KMS-11 (cell line): ENCODE measurements around the gene AQP11.

Experiments
- H2AFZ ChIP-seq: fragments of 200-600 bp; sonication (generic); 2 replicates; pipeline ENCODE4 v1.6.1; 2016; ENCODE audit warnings: antibody characterized with exemption, mixed run types, low read depth
- H3K27ac ChIP-seq: fragments of 200-600 bp; sonication (generic); 2 replicates; pipeline ENCODE4 v1.6.1; 2016; ENCODE audit warnings: mild to moderate bottlenecking, mixed run types
- H3K27me3 ChIP-seq: fragments of 200-600 bp; sonication (generic); 2 replicates; pipeline ENCODE4 v1.6.1; 2017; ENCODE audit warnings: mild to moderate bottlenecking, low read depth, mixed run types, moderate library complexity; ENCODE audit not compliant: insufficient read depth
- H3K36me3 ChIP-seq: fragments of 200-600 bp; sonication (generic); 2 replicates; pipeline ENCODE4 v1.6.1; 2017; ENCODE audit warnings: mild to moderate bottlenecking, mixed run types; ENCODE audit not compliant: insufficient read depth
- H3K4me1 ChIP-seq: fragments of 200-600 bp; sonication (generic); 2 replicates; pipeline ENCODE4 v1.6.1; 2016; ENCODE audit warnings: mild to moderate bottlenecking, low read depth, mixed run types; ENCODE audit not compliant: poor library complexity, severe bottlenecking
- H3K4me2 ChIP-seq: fragments of 200-600 bp; sonication (generic); 2 replicates; pipeline ENCODE4 v1.7.0; 2016; ENCODE audit warnings: mild to moderate bottlenecking, mixed run types
- H3K4me3 ChIP-seq: fragments of 200-600 bp; sonication (generic); IDR thresholded peaks from 2 replicates; pipeline ENCODE4 v1.6.1; 2017; ENCODE audit warnings: low read depth, low read length, mixed read lengths; ENCODE audit not compliant: insufficient read depth
- H3K79me2 ChIP-seq: fragments of 200-600 bp; sonication (generic); 2 replicates; pipeline ENCODE4 v1.6.1; 2016; ENCODE audit warnings: low read depth, mixed run types; ENCODE audit not compliant: insufficient read depth
- H3K9ac ChIP-seq: fragments of 200-600 bp; sonication (generic); 2 replicates; pipeline ENCODE4 v1.6.1; 2016; ENCODE audit warnings: mild to moderate bottlenecking, mixed run types
- H4K20me1 ChIP-seq: fragments of 200-600 bp; sonication (generic); 2 replicates; pipeline ENCODE4 v1.6.1; 2016; ENCODE audit warnings: mild to moderate bottlenecking, mixed run types; ENCODE audit not compliant: insufficient read depth
- TF ChIP-seq, protein P1 (sequence below): fragments of 200-600 bp; sonication (generic); conservative IDR thresholded peaks from 2 replicates; pipeline ENCODE4 v1.6.1; 2017; ENCODE audit warnings: low read depth, mild to moderate bottlenecking, antibody characterized with exemption, low read length, moderate library complexity, mixed read lengths

Gene AQP11

GRCh38 chr11:77647654-77648305 lies 58.0 kb downstream of the AQP11 start:
- Histone ChIP-seq H3K4me1 (no peaks in the 10 kb centered on the region), H3K9ac (no peak overlapping the region), H3K27ac (no peak overlapping the region), H2AFZ (no peak overlapping the region), H3K36me3 (no peaks in the 10 kb centered on the region), H3K79me2 (no peaks in the 10 kb centered on the region), H4K20me1 (no peaks in the 10 kb centered on the region), H3K4me2 (no peak overlapping the region), H3K4me3 (no peak overlapping the region), H3K27me3 (no peaks in the 10 kb centered on the region)
- TF ChIP-seq, protein P1, sequence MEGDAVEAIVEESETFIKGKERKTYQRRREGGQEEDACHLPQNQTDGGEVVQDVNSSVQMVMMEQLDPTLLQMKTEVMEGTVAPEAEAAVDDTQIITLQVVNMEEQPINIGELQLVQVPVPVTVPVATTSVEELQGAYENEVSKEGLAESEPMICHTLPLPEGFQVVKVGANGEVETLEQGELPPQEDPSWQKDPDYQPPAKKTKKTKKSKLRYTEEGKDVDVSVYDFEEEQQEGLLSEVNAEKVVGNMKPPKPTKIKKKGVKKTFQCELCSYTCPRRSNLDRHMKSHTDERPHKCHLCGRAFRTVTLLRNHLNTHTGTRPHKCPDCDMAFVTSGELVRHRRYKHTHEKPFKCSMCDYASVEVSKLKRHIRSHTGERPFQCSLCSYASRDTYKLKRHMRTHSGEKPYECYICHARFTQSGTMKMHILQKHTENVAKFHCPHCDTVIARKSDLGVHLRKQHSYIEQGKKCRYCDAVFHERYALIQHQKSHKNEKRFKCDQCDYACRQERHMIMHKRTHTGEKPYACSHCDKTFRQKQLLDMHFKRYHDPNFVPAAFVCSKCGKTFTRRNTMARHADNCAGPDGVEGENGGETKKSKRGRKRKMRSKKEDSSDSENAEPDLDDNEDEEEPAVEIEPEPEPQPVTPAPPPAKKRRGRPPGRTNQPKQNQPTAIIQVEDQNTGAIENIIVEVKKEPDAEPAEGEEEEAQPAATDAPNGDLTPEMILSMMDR, result no peak

DNA sequence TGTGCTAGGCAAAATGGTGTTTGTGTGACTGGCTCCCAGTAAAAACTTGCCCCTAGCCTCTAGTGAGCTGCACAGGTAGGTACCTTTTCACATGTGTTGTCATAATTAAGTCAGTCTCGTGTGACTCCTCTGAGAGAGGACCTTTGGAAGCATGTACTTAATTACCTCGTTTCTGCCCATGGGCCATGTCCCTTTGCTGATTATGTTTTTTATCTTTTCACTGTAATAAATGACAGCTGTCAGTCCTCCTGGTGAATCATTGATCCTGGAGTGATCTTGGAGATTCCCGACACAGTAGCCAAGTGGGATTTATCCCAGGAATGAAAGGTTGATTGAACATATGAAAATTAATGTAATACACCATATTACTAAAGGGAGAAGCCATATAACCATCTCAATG lies 60.4 kb downstream of the AQP11 start:
- no peak overlapping the region for H3K27ac ChIP-seq
- no peaks in the 10 kb centered on the region for H3K36me3 ChIP-seq
- H3K4me2 ChIP-seq, result no peak overlapping the region
- H3K79me2 ChIP-seq, result no peaks in the 10 kb centered on the region
- no peak overlapping the region for H3K9ac ChIP-seq
- no peak overlapping the region for H2AFZ ChIP-seq
- no peaks in the 10 kb centered on the region for H3K4me1 ChIP-seq
- no peak overlapping the region for H3K4me3 ChIP-seq
- TF ChIP-seq, protein P1, result no peak
- no peaks in the 10 kb centered on the region for H4K20me1 ChIP-seq
- no peaks in the 10 kb centered on the region for H3K27me3 ChIP-seq

DNA sequence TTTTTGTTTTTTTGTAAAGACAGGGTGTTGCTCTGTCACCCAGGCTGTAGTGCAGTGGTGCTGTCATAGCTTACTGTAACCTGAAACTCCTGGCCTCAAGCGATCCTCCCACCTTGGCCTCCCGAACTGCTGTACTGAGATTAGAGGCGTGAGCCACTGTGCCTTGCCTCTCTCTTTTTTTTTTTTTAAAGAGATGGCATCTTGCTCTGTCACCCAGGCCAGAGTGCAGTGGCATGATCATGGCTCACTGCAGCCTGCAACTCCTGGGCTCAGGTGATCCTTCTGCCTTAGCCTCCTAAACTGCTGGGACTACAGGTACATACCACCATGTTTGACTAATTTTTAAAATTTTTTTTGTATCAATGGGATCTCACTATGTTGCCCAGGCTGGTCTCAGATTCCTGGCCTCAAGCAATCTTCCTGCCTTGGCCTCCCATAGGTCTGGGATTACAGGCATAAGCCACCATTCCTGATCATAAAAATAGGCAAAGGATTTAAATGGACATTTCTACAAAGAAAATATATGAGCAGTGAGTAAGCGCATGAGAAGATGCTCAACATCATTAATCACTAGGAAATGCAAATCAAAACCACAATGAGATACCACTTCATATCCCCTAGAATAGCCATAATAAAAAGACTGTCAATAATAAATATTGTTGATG lies 65.1 kb downstream of the AQP11 start:
- TF ChIP-seq, protein P1, result no peak
- H3K4me2 ChIP-seq, result no peak overlapping the region

GRCh38 chr11:77656362-77656761 lies 66.6 kb downstream of the AQP11 start:
- TF ChIP-seq, protein P1, result no peak
- Histone ChIP-seq H3K4me2 (no peak overlapping the region), H3K4me1 (no peaks in the 10 kb centered on the region), H4K20me1 (no peaks in the 10 kb centered on the region), H3K9ac (no peak overlapping the region), H3K79me2 (no peaks in the 10 kb centered on the region), H3K27me3 (no peaks in the 10 kb centered on the region), H2AFZ (no peak overlapping the region), H3K27ac (no peak overlapping the region), H3K36me3 (no peaks in the 10 kb centered on the region), H3K4me3 (no peak overlapping the region)

More for the DNA sequence above, 65.1 kb downstream of the AQP11 start:
- no peaks in the 10 kb centered on the region for H3K79me2 ChIP-seq
- H4K20me1 ChIP-seq, result no peaks in the 10 kb centered on the region
- H3K27ac ChIP-seq, result no peak overlapping the region
- no peak overlapping the region for H2AFZ ChIP-seq
- H3K36me3 ChIP-seq, result no peaks in the 10 kb centered on the region
- H3K9ac ChIP-seq, result no peak overlapping the region
- H3K4me3 ChIP-seq, result no peak overlapping the region
- H3K4me1 ChIP-seq, result no peaks in the 10 kb centered on the region
- no peaks in the 10 kb centered on the region for H3K27me3 ChIP-seq
